Activated CD8-positive, alpha-beta memory T cell treated with anti-CD3 and anti-CD28 coated beads for 4 hours (primary cell): Measurements from ENCODE around the gene PLEKHA6.

Experiments used
- DNase-seq, 2 donors: peaks; one replicate each; pipeline ENCODE4 v3.0.0-alpha.2; 2020; ENCODE audit warnings: low read depth in 2 of 2

The PLEKHA6 gene

DNA sequence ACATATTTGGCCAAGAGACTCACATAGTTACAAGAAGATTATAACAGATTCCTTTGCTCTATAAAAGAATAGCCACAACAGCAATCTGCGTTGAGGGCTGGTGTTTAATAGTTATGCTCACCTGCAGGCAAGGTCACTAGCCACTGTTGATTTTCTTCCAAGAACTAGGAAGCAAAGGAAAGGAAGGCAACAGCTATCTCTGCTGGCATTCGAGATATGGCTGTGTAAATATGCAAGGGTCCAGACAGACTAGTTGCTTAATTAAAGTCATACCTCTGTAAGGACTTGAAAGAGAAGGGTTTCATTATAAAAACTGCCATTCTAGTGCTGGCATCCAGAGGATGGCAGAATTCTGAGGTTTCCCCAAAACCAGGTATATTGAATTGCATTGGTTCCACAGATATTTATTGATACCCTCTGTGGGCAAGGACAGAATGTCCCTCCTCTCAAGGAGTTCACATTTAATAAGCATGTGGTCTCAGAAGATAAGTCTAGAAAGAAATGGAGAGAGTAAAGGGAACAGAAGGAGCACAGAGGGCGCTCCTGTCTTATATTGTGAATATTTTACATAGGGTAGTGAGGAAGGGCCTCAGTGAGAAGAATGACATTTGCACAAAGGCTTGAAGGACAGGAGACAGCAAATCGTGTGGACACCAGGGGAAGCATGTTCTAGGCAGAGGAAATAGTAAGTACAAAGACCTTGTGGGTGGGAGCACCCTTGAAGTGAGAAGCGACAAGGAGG is 23.6 kb upstream of the PLEKHA6 start:
- DNase-seq = no peak

DNA sequence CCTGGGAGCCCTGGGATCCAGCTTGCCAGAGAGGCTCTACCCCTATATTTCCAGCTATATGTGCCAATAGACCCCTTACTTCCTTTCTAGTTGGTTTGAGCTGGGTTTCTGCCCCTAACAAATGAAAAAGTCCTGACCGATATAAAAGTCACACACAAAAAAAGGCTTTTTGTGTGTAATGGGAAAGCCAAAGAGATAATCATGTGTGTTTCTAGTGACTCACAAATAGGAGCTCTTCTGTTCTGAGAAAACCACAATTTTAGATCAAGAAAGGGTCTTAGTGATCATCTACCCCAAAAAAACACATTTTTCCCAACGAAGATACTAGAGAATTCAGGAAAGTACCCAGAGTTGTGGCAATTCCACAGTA is 23.0 kb upstream of the PLEKHA6 start:
- DNase-seq = no peak

- DNase-seq = no peak
Observed at GRCh38 chr1:204380293-204380831, 20.6 kb upstream of the PLEKHA6 start.

GRCh38 chr1:204377800-204378668 is 18.3 kb upstream of the PLEKHA6 start:
- peak in 1 of 2 donors; percentile 10 for DNase-seq

- no peak for DNase-seq
Observed at GRCh38 chr1:204376919-204377799, 17.4 kb upstream of the PLEKHA6 start.

DNA sequence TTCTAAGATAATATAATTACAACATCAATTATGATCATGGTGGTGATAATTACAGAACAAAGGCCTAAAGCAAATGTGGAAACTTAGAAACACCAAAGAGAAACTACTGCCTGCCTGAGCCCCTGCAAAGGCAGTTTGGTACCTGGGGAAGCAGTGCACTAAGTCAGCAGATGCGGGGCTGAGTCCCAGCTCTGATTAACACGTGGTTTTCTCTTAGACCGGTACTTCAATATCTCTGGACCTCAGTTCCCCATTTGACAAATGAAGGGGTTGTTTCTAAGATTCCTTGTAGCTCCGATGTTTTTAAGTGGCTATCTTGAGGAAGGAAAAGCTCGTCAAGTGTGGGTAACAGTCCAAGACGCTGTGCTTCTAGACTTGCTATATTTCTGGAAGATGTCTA is 16.7 kb upstream of the PLEKHA6 start:
- no peak for DNase-seq

- DNase-seq = no peak
Observed at GRCh38 chr1:204373911-204374310, 14.2 kb upstream of the PLEKHA6 start.

- DNase-seq = no peak
Observed at GRCh38 chr1:204370176-204370575, 10.4 kb upstream of the PLEKHA6 start.

GRCh38 chr1:204368996-204369726 is 9.4 kb upstream of the PLEKHA6 start:
- DNase-seq = no peak

DNA sequence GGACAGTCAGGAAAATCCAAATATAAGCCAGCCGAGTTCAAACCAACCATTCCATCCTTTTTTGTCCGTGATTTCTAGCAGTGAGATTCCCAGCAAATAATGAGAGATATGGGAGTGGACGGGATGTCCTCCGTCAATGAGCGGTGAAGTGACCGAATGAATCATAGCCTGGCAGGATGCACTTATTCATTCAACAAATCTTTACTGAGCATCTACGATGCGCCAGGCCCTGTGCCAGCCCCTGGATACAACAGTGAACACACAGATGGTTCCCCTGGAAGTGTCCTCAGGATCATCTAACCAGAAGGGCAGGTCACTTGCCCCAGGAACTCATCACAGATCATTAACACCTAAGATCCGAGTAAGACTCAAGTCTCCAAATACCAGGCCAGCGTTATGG is 8.2 kb upstream of the PLEKHA6 start:
- DNase-seq = no peak

DNA sequence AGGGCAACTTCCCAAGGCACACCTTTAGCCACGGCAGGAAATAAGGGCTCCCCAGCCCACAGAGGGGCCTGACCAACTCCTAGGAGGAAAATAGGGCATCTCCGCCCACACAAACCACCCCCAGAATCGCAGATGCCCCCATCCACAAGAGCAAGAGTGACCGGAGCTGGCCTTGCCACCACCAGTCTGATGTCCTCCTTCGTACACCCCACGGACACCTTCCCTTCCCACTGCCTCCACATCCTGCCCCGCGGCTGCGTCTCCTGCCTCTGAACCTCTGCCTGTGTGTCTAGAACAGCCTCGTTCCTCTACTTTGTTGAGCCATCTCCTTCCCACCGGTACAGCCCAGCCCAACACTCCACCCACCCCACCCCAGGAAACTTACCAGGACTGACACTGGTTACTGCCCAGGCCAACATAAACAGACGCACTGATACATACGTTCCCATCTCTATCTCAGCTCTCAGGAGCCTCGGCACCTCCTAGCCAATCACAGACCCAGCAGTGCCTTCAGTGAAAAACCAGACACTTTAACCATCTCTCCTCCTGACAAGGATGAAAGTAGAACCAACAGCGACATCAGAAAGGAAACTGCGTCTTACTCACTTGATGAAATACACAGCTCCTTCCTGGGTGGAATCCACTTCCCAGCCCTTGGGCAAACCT is 7.6 kb upstream of the PLEKHA6 start:
- no peak for DNase-seq

DNA sequence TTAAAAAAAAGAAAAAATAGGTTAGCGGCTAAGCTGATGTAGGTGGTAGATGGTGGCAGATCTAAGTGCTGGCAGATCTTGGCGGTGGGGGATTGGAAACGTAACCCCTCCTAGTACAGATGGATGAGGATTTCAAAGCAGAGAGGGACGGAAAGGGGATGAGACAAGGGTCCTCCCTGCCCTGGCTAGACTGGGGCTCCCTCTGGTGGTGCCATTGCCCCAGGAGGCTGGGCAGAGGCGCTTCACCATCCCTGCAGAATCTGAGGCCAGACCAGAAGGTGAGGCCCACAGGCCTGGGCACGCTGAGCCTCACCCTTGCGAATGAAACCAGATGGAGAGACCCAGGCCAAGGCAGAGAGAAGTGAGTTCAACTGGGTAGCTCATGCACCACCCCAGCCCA is 7.0 kb upstream of the PLEKHA6 start:
- no peak for DNase-seq

DNA sequence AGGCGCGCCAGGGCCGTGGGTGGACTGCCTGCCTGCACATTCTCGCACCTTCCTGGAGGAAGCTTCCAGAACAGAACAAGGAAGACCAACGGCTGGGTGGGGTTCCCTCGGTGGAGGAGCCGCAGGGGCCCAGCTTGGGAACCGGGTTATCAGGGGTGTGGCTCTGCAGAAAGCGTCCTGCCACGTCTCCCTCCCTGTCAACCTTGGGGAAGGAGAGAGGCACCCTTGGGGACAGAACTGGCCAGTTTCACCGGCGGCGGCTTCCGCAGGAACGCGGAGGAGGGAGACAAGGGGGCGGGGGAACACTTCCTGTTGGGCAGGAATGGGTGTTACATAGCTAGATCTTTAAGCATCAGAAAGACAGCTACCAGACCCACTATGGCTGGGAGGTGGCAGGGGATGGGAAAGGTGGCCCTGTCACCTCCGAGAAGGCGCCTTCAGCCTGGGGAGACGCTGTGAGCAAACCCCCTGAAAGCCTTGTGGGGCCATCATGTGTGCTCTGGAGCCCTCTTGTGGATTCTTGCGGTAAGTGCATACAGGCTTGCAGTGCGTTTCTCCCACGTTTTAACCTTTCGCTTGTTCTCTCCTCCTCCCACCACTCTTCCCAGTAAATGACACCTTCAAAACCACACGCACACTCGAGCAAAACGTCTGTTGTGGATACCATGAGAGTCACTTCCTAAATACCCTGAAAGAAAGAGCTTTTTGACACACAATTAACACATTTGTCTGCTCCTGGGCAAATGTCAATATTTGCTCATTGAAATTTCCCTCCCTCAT is 3.8 kb upstream of the PLEKHA6 start:
- DNase-seq = peak; percentile 55 to 57

GRCh38 chr1:204362984-204363334 is 3.2 kb upstream of the PLEKHA6 start:
- no peak for DNase-seq

DNA sequence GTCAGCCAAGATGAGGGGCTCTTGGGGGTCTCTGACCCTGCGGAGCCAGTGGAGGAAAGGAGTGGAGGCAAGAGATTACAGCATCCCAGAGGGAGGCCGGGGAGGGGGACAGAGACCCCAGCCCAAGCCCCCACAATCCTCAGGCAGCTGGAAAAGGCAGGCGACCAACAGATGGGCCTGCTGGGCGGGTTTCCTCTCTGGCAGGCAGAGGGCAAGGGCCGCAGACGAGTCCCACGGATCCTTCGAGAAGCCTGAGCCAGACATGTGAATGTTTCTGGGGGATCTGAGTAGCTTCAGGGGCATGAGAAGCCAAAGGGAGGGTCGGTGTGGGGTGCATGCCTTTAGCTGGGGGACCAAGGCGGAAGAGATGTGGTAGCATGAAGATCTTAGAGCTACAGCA is 2.1 kb upstream of the PLEKHA6 start:
- no peak for DNase-seq

DNA sequence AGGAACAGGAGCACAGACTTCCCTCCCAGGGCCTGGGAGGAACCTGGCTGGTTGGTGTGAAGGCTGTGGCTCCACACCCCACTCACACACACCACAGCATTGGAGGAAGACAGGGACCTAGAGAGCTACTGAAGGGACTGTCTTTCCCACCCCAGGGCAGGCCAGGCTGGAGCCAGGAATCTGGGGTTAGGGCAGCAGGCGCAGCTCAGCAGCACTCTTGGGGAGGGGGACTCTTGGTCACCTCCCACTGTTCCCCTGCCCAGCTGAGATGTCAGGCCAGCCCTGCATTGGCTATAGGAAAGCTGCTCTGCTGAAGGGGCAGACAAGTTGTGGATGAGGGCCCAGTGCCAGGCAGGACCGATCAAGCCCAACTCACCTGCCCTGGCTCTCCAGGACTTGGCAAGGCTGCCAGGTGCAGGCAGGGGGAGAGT is 1.6 kb upstream of the PLEKHA6 start:
- no peak for DNase-seq

DNA sequence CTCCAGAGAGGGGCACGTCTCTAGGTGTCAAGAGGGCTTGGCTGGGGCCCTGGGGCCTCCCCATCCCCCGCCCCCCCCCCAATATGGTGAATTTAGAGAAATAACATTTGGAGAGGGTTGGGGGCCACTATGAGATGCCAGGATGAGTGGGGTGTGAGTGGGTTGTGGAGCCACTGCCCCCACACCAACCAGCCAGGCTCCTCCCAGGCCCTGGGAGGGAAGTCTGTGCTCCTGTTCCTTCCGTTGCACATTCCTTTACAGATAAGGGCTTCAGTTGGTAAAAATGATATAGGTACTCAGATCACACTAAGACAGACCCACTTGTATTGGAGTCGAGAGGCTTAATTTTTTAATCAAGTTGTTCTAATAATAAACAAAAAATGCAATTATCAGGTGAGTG is 585 bp upstream of the PLEKHA6 start:
- DNase-seq = no peak

GRCh38 chr1:204359131-204359473 is 627 bp downstream of the PLEKHA6 start:
- no peak for DNase-seq

DNA sequence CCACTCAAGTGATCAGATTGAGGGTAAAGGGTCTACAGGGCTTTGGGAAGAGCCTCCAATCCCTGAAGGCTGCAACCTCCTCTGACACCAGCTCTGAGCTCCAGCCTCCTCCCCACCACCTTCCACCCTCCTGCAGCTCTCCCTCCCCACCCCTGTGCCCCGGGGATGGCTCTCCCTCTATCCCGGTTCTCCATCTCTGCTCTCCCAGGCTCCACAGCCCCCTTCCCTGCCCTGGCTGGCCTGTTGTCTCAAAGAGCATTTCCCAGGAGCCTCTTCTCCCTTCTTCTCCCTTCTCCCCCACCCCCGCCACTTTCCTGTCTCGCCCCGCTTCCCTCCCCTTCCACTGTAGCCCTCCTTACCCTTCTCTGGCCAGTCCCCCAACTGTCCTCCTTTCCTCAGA is 1.1 kb downstream of the PLEKHA6 start:
- no peak for DNase-seq
